Measurements from ENCODE around the gene USP7. TPM values are rescaled to one million over a fixed set of nuclear protein-coding genes. Genes with fewer than 3 reads are reported as not detected.
A peak's percentile ranks its signal among the peaks of the same experiment; 100 is the strongest.
"Not testable (repeated sequence)": the region's sequence is repeated elsewhere in the genome, so short reads cannot be mapped to it uniquely, and the experiment has no call there.

Gene USP7
- total and polyA plus RNA-seq, 4 donors, result 13.7 to 85.6 (median 37.7) TPM

GRCh38 chr16:8874388-8874787 is 89.3 kb downstream of the USP7 start:
- H3K4me1 ChIP-seq (ENCODE audit: control insufficient read depth in 4 of 4, insufficient read depth in 4 of 4, low read length in 3 of 4), result peaks cover 5 to 17% (median 12%) of the 10 kb centered on the region in 4 donors
- H3K27me3 ChIP-seq (ENCODE audit: control insufficient read depth in 4 of 4, insufficient read depth in 4 of 4, low read length in 3 of 4), result no peaks in the 10 kb centered on the region
- no peak for DNase-seq (ENCODE audit: low spot score)
- no peak overlapping the region for H3K9ac ChIP-seq (ENCODE audit: low read depth in 1 of 2, low read length in 2 of 2)
- H3K4me3 ChIP-seq (ENCODE audit: low read depth in 1 of 3, low read length in 3 of 3), result no peak overlapping the region
- TF ChIP-seq YY1 (IDR thresholded peaks at IDR 0.05) (no peak), EGR1 (IDR thresholded peaks at IDR 0.05; ENCODE audit: low read depth in 2 of 2) (no peak), REST (IDR thresholded peaks at IDR 0.05) (no peak)
- 70% methylated on average over 6 of the region's 6 CpGs for WGBS
- no peaks in the 10 kb centered on the region for H3K36me3 ChIP-seq (ENCODE audit: control insufficient read depth in 4 of 4, insufficient read depth in 3 of 4, low read depth in 1 of 4, low read length in 3 of 4)
- H3K27ac ChIP-seq (ENCODE audit: low read depth in 1 of 2, low read length in 2 of 2), result no peak overlapping the region
- H3K9me3 ChIP-seq (ENCODE audit: control insufficient read depth in 4 of 4, low read length in 3 of 4), result no peaks in the 10 kb centered on the region

GRCh38 chr16:8873866-8874195 is 89.9 kb downstream of the USP7 start:
- H3K27ac ChIP-seq (ENCODE audit: low read depth in 1 of 2, low read length in 2 of 2); H3K4me3 ChIP-seq (ENCODE audit: low read depth in 1 of 3, low read length in 3 of 3); H3K9ac ChIP-seq (ENCODE audit: low read depth in 1 of 2, low read length in 2 of 2); DNase-seq (ENCODE audit: low spot score); H3K36me3 ChIP-seq (ENCODE audit: control insufficient read depth in 4 of 4, insufficient read depth in 3 of 4, low read depth in 1 of 4, low read length in 3 of 4); H3K27me3 ChIP-seq (ENCODE audit: control insufficient read depth in 4 of 4, insufficient read depth in 4 of 4, low read length in 3 of 4); H3K9me3 ChIP-seq (ENCODE audit: control insufficient read depth in 4 of 4, low read length in 3 of 4): not testable (repeated sequence)
- 94% methylated on average over 7 of the region's 7 CpGs for whole genome bisulfite sequencing
- H3K4me1 ChIP-seq (ENCODE audit: control insufficient read depth in 4 of 4, insufficient read depth in 4 of 4, low read length in 3 of 4), result peaks cover 5 to 20% (median 13%) of the 10 kb centered on the region in 4 donors

GRCh38 chr16:8872967-8873865 is 90.5 kb downstream of the USP7 start:
- no peaks in the 10 kb centered on the region for H3K9me3 ChIP-seq (ENCODE audit: control insufficient read depth in 4 of 4, low read length in 3 of 4)
- DNase-seq (ENCODE audit: low spot score), result no peak
- TF ChIP-seq MAX (IDR thresholded peaks at IDR 0.05) (no peak), JUND (IDR thresholded peaks at IDR 0.05) (no peak), EGR1 (IDR thresholded peaks at IDR 0.05; ENCODE audit: low read depth in 2 of 2) (no peak), ATF3 (IDR thresholded peaks at IDR 0.05) (no peak)
- H3K36me3 ChIP-seq (ENCODE audit: control insufficient read depth in 4 of 4, insufficient read depth in 3 of 4, low read depth in 1 of 4, low read length in 3 of 4), result no peaks in the 10 kb centered on the region
- H3K27me3 ChIP-seq (ENCODE audit: control insufficient read depth in 4 of 4, insufficient read depth in 4 of 4, low read length in 3 of 4), result no peaks in the 10 kb centered on the region
- H3K4me1 ChIP-seq (ENCODE audit: control insufficient read depth in 4 of 4, insufficient read depth in 4 of 4, low read length in 3 of 4), result peaks cover 5 to 20% (median 13%) of the 10 kb centered on the region in 4 donors
- 90% methylated on average over 22 of the region's 22 CpGs for WGBS
- H3K9ac ChIP-seq (ENCODE audit: low read depth in 1 of 2, low read length in 2 of 2), result no peak overlapping the region
- no peak overlapping the region for H3K4me3 ChIP-seq (ENCODE audit: low read depth in 1 of 3, low read length in 3 of 3)
- H3K27ac ChIP-seq (ENCODE audit: low read depth in 1 of 2, low read length in 2 of 2), result no peak overlapping the region

- H3K4me3 ChIP-seq (ENCODE audit: low read depth in 1 of 3, low read length in 3 of 3), result no peak overlapping the region
- peak overlapping the region; percentile 69 to 75 for H3K27ac ChIP-seq (ENCODE audit: low read depth in 1 of 2, low read length in 2 of 2)
- H3K9ac ChIP-seq (ENCODE audit: low read depth in 1 of 2, low read length in 2 of 2), result no peak overlapping the region
- no peak for DNase-seq (ENCODE audit: low spot score)
- H3K36me3 ChIP-seq (ENCODE audit: control insufficient read depth in 4 of 4, insufficient read depth in 3 of 4, low read depth in 1 of 4, low read length in 3 of 4), result no peaks in the 10 kb centered on the region
- peaks cover 5 to 28% (median 15%) of the 10 kb centered on the region in 4 donors for H3K4me1 ChIP-seq (ENCODE audit: control insufficient read depth in 4 of 4, insufficient read depth in 4 of 4, low read length in 3 of 4)
- WGBS, result 48% methylated on average over 5 of the region's 5 CpGs
- H3K27me3 ChIP-seq (ENCODE audit: control insufficient read depth in 4 of 4, insufficient read depth in 4 of 4, low read length in 3 of 4), result no peaks in the 10 kb centered on the region
- H3K9me3 ChIP-seq (ENCODE audit: control insufficient read depth in 4 of 4, low read length in 3 of 4), result no peaks in the 10 kb centered on the region
- TF ChIP-seq TAF1 (conservative IDR thresholded peaks at IDR 0.05), result no peak
- peak; percentile 70 for TF ChIP-seq HNF4G (IDR thresholded peaks at IDR 0.05)
- TF ChIP-seq HNF4A (conservative IDR thresholded peaks at IDR 0.05), result peak; percentile 84 to 88
- peak in 1 of 2 donors; percentile 39 for TF ChIP-seq RAD21 (IDR thresholded peaks at IDR 0.05)
- TF ChIP-seq SP1 (IDR thresholded peaks at IDR 0.05), result peak; percentile 89
- peak; percentile 25 for TF ChIP-seq MAX (IDR thresholded peaks at IDR 0.05)
- peak in 1 of 2 donors; percentile 51 for TF ChIP-seq JUND (IDR thresholded peaks at IDR 0.05)
- no peak for TF ChIP-seq ATF3 (IDR thresholded peaks at IDR 0.05)
- TF ChIP-seq EGR1 (IDR thresholded peaks at IDR 0.05; ENCODE audit: low read depth in 2 of 2), result peak in 1 of 2 donors; percentile 18
- TF ChIP-seq YY1 (IDR thresholded peaks at IDR 0.05), result no peak
- TF ChIP-seq FOXA1 (IDR thresholded peaks at IDR 0.05), result no peak
- TF ChIP-seq REST (IDR thresholded peaks at IDR 0.05), result no peak
Measured at GRCh38 chr16:8872071-8872470, 91.6 kb downstream of the USP7 start.
